Measurements from ENCODE around the gene PTBP1. TPM values are rescaled to one million over a fixed set of nuclear protein-coding genes. Genes with fewer than 3 reads are reported as not detected.

The PTBP1 gene
- total RNA-seq, 1 experiment from 2014 or later = 124 TPM

DNA sequence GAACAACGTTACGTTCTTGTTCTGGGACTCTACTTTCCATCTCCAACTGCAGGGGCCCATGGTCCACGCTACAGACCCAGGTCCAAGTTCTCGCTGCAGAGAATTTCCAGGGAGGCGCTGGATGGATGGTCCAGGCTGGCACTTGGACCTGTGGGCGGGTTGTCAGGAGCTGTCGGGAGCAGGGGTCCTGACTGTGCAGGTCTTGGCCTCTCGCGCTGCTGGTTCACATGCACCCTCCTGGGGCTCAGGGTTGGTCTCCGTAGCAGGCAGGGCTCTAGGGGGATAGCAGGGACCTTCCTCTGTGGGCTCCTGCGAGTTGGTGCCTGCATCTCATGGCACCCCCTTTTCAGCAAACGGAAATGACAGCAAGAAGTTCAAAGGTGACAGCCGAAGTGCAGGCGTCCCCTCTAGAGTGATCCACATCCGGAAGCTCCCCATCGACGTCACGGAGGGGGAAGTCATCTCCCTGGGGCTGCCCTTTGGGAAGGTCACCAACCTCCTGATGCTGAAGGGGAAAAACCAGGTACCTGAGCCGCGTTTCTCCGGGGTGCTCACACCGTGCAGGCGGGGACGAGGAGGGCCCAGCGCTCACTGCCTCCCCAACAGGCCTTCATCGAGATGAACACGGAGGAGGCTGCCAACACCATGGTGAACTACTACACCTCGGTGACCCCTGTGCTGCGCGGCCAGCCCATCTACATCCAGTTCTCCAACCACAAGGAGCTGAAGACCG, 6.6 kb downstream of the PTBP1 start:
- DNase-seq (ENCODE audit: low read depth, low spot score) = no peak
- in situ Hi-C loops (cut with HindIII; ENCODE audit: low pct_unique_long_range_greater_than_20kb, low sequenced_read_pairs) = no loop called here

- no peak for DNase-seq (ENCODE audit: low read depth, low spot score)
- in situ Hi-C loops (cut with HindIII; ENCODE audit: low pct_unique_long_range_greater_than_20kb, low sequenced_read_pairs) = no loop called here
Measured at GRCh38 chr19:804419-805165, 7.3 kb downstream of the PTBP1 start.

DNA sequence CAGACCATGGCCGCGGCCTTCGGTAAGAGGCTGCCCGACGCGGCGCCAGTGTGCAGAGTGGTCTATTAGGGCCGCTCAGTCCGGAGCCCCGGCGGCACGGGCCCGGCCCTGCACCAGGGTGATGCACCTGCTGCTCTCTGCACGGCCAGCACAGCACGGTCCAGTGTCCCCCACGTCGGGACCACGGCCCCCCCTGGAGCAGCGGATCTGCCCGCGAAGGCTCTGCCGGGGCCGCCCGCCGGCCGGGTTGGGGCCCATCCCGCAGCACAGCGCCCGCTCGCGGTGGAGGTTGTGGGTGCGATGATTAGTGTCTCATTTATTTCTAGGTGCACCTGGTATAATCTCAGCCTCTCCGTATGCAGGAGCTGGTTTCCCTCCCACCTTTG, 7.9 kb downstream of the PTBP1 start:
- no peak for DNase-seq (ENCODE audit: low read depth, low spot score)
- in situ Hi-C loops (cut with HindIII; ENCODE audit: low pct_unique_long_range_greater_than_20kb, low sequenced_read_pairs) = no loop called here

DNA sequence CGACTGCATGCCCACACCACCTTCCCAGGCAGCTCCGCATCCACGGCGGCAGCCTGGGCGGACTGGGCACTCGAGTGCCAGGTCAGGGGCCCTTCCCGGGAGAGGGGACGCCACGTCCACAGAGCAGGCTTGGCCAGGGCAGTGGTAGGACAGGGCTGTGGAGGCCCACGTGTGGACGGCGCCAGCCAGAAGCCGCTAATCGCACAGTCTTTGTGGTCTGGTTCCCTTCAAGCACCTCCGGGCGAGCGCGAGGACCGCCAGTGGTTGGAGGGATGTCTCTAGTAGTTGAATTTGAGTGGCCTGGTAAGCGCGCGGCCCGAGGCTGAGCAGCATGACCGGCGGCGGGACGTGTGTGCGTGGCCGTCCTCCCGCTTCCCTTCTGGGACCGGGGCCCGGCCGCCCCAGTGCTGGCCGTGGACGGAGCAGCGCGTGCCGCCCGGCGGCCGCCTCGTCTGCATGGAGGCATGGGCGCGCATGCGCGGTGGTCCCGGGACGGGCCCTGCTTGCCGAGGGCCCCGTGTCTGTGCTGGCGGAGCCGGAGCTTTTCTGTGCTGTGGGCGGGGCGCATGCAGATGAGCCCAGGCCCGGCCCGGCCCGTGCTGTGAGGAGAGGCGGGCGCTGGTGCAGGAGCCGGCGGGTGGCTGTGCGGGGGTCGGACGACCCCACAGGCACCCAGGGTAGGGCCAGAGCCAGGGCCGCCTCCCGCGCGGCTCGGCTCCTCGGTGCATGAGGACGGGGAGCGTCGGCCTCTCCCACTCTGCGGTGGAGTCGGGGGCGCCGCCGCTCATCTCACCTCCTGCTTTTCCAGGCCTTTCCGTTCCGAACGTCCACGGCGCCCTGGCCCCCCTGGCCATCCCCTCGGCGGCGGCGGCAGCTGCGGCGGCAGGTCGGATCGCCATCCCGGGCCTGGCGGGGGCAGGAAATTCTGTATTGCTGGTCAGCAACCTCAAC, 8.6 kb downstream of the PTBP1 start:
- DNase-seq (ENCODE audit: low read depth, low spot score) = no peak
- in situ Hi-C loops (cut with HindIII; ENCODE audit: low pct_unique_long_range_greater_than_20kb, low sequenced_read_pairs) = no loop called here

- in situ Hi-C loops (cut with HindIII; ENCODE audit: low pct_unique_long_range_greater_than_20kb, low sequenced_read_pairs) = no loop called here
- DNase-seq (ENCODE audit: low read depth, low spot score) = no peak
Measured at GRCh38 chr19:806815-807421, 9.7 kb downstream of the PTBP1 start.

DNA sequence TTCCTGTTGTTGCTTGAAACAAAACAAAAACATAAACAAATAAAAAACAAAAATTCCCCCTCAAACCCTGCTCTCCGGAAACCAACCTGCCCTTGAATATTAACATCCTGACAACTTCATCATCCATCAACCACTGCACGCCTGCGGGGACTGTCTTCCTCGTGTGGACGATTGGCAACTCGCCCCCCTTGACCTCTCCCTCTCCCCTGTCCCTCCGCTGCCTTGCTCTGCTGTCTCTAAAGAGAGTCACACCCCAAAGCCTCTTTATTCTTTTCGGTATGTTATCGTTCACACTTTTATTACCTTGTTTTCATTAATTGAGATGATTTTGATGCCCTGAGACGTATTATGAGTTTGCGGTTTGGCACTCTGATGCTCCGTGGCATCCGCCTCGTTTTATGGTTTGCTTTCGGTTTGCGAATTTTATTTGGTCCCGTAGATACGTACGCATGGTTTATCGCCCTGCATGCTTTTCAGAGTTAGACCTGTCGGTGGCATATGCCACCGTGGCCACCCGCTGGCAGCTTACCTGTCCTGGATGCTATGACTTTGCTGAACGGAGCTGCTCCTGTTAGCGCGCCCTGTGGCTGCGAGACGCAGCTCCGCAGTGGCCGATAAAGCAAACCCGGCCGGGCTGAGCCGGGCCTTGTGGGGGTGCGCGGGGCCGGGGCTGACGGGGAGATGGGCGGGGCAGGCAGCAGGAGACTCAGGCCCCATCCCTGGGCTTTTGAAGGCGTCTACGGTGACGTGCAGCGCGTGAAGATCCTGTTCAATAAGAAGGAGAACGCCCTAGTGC, 10.6 kb downstream of the PTBP1 start:
- no peak for DNase-seq (ENCODE audit: low read depth, low spot score)
- in situ Hi-C loops (cut with HindIII; ENCODE audit: low pct_unique_long_range_greater_than_20kb, low sequenced_read_pairs) = no loop called here

- in situ Hi-C loops (cut with HindIII; ENCODE audit: low pct_unique_long_range_greater_than_20kb, low sequenced_read_pairs) = no loop called here
Measured at GRCh38 chr19:808423-808775, 11.1 kb downstream of the PTBP1 start.

GRCh38 chr19:810077-810855, 13.0 kb downstream of the PTBP1 start:
- in situ Hi-C loops (cut with HindIII; ENCODE audit: low pct_unique_long_range_greater_than_20kb, low sequenced_read_pairs) = no loop called here
- DNase-seq (ENCODE audit: low read depth, low spot score) = no peak

More at GRCh38 chr19:808423-808775, 11.1 kb downstream of the PTBP1 start:
- no peak for DNase-seq (ENCODE audit: low read depth, low spot score)

GRCh38 chr19:810883-811489, 13.7 kb downstream of the PTBP1 start:
- in situ Hi-C loops (cut with HindIII; ENCODE audit: low pct_unique_long_range_greater_than_20kb, low sequenced_read_pairs) = no loop called here
- DNase-seq (ENCODE audit: low read depth, low spot score) = no peak

DNA sequence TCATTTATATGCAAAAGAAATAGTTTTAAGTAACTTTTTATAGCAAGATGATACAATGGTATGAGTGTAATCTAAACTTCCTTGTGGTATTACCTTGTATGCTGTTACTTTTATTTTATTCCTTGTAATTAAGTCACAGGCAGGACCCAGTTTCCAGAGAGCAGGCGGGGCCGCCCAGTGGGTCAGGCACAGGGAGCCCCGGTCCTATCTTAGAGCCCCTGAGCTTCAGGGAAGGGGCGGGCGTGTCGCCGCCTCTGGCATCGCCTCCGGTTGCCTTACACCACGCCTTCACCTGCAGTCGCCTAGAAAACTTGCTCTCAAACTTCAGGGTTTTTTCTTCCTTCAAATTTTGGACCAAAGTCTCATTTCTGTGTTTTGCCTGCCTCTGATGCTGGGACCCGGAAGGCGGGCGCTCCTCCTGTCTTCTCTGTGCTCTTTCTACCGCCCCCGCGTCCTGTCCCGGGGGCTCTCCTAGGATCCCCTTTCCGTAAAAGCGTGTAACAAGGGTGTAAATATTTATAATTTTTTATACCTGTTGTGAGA, 14.3 kb downstream of the PTBP1 start:
- in situ Hi-C loops (cut with HindIII; ENCODE audit: low pct_unique_long_range_greater_than_20kb, low sequenced_read_pairs) = no loop called here
- no peak for DNase-seq (ENCODE audit: low read depth, low spot score)

GRCh38 chr19:812049-812746, 14.9 kb downstream of the PTBP1 start:
- DNase-seq (ENCODE audit: low read depth, low spot score) = no peak
- in situ Hi-C loops (cut with HindIII; ENCODE audit: low pct_unique_long_range_greater_than_20kb, low sequenced_read_pairs) = no loop called here

DNA sequence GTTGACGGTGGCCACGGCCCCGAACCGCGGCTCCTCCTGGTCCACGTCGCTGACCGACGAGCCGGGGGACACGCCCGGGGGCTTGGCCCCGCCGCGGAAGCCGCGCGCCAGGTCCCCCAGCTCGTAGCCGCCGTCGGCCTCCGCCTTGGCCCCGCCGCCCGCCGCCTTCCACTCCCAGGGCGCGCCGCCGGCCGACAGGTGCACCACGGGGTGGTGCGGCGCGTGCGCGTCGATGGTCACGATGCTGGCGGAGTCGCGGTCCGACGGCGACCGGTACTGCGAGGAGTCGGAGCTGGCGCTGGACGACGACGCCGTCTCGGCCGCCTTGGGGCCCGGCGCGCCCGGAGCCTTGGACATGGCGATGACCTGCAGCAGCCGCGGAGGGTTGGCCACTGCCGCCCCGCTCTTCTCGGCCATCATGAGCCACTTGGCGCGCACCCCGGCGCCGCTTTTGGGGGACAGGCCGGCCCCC, 15.5 kb downstream of the PTBP1 start:
- no peak for DNase-seq (ENCODE audit: low read depth, low spot score)
- in situ Hi-C loops (cut with HindIII; ENCODE audit: low pct_unique_long_range_greater_than_20kb, low sequenced_read_pairs) = no loop called here

DNA sequence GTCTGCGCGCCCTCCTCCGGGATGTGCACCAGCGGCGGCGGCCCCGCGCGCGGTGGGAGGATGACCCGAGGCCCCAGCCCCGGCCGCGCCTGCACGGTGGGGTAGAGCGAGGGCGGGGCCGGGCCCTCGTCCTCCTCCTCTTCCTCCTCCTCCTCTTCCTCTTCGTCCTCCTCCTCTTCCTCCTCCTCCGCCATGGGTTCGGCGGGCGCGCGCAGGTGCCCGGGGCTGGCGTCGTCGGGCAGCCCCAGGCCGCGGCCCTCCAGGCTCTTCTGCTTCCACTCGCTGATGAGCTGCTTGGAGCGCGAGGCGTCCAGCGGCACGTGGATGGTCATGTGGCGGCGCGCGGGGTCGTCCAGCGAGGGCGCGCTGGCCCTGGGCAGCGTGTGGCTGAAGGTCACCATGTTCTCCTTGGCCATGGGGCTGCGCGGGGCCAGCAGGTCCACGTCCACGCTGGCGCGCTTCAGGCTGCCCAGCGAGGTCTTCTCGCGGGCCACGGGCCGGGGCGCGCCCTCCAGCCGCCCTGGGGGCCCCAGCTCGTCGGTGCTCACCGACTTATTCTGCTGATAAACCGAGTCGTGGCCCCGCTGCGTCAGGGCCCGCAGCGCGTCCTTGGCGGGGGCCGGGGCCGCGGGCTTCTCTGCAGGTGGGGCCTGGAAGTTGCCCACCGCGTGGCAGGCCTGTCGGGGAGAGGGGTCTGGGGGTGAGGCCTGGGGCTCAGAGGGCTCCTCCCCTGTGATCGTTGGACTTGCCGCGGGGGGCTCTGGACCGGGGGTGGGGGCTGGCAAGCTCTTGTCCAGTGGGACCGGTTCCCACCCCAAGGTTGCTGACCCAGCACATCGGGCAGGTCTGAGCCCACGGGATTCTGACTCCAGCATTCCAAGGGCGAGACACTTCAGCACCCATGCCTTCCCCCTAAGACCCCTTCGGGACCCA, 16.2 kb downstream of the PTBP1 start:
- no peak for DNase-seq (ENCODE audit: low read depth, low spot score)
- in situ Hi-C loops (cut with HindIII; ENCODE audit: low pct_unique_long_range_greater_than_20kb, low sequenced_read_pairs) = no loop called here
